ENCODE measurements around the gene TMEM72. TPM values are rescaled to one million over a fixed set of nuclear protein-coding genes. Genes with fewer than 3 reads are reported as not detected.

The TMEM72 gene
- total and polyA plus RNA-seq, 7 donors, result 0.33 to 11.8 (median 4.1) TPM; not detected in 3

GRCh38 chr10:44885710-44886109 is 25.4 kb upstream of the TMEM72 start:
- 92 to 96% methylated on average over 6 of the region's 6 CpGs for WGBS, 2 donors
- no peak overlapping the region for H3K4me3 ChIP-seq
- no peak overlapping the region for H3K27ac ChIP-seq
- no peaks in the 10 kb centered on the region for H3K27me3 ChIP-seq
- H3K9me3 ChIP-seq, result no peaks in the 10 kb centered on the region
- no peak for TF ChIP-seq POLR2A (IDR thresholded peaks at IDR 0.05)
- no peak for TF ChIP-seq POLR2AphosphoS5 (IDR thresholded peaks at IDR 0.05)
- no peak for TF ChIP-seq EP300 (IDR thresholded peaks at IDR 0.05)
- no peak for TF ChIP-seq CTCF (IDR thresholded peaks at IDR 0.05)
- no peak for DNase-seq
- intact Hi-C loops (cut with DNase I), result no loop called here
- H3K36me3 ChIP-seq, result no peaks in the 10 kb centered on the region
- H3K4me1 ChIP-seq, result no peaks in the 10 kb centered on the region

- no peak for DNase-seq
- H3K4me3 ChIP-seq, result no peak overlapping the region
- no peaks in the 10 kb centered on the region for H3K27me3 ChIP-seq
- no peaks in the 10 kb centered on the region for H3K4me1 ChIP-seq
- no peak for TF ChIP-seq EP300 (IDR thresholded peaks at IDR 0.05)
- no peaks in the 10 kb centered on the region for H3K9me3 ChIP-seq
- H3K27ac ChIP-seq, result no peak overlapping the region
- no peaks in the 10 kb centered on the region for H3K36me3 ChIP-seq
- intact Hi-C loops (cut with DNase I), result no loop called here
- 94 to 96% methylated on average over 5 of the region's 5 CpGs for WGBS, 2 donors
Measured at GRCh38 chr10:44886966-44887365, 24.2 kb upstream of the TMEM72 start.

GRCh38 chr10:44888886-44889285 is 22.3 kb upstream of the TMEM72 start:
- no peak overlapping the region for H3K27ac ChIP-seq
- H3K4me1 ChIP-seq, result no peaks in the 10 kb centered on the region
- no peaks in the 10 kb centered on the region for H3K27me3 ChIP-seq
- no peaks in the 10 kb centered on the region for H3K9me3 ChIP-seq
- TF ChIP-seq POLR2AphosphoS5 (IDR thresholded peaks at IDR 0.05), result no peak
- no peak for TF ChIP-seq CTCF (IDR thresholded peaks at IDR 0.05)
- no peak for TF ChIP-seq EP300 (IDR thresholded peaks at IDR 0.05)
- no peak for TF ChIP-seq POLR2A (IDR thresholded peaks at IDR 0.05)
- no peak for DNase-seq
- 24 to 79% methylated on average over 4 of the region's 4 CpGs for WGBS, 2 donors
- H3K4me3 ChIP-seq, result no peak overlapping the region
- no peaks in the 10 kb centered on the region for H3K36me3 ChIP-seq
- intact Hi-C loops (cut with DNase I), result no loop called here

GRCh38 chr10:44889834-44890233 is 21.3 kb upstream of the TMEM72 start:
- TF ChIP-seq CTCF (IDR thresholded peaks at IDR 0.05) (no peak), EP300 (IDR thresholded peaks at IDR 0.05) (no peak)

GRCh38 chr10:44890696-44891563 is 20.2 kb upstream of the TMEM72 start:
- H3K27ac ChIP-seq, result no peak overlapping the region
- intact Hi-C loops (cut with DNase I), result no loop called here
- TF ChIP-seq CTCF (IDR thresholded peaks at IDR 0.05) (no peak), EP300 (IDR thresholded peaks at IDR 0.05) (no peak), POLR2AphosphoS5 (IDR thresholded peaks at IDR 0.05) (no peak), POLR2A (IDR thresholded peaks at IDR 0.05) (no peak)

More at GRCh38 chr10:44889834-44890233, 21.3 kb upstream of the TMEM72 start:
- no peak overlapping the region for H3K4me3 ChIP-seq
- 58 to 82% methylated on average over 1 of the region's 1 CpG for WGBS, 2 donors
- intact Hi-C loops (cut with DNase I), result no loop called here
- no peaks in the 10 kb centered on the region for H3K4me1 ChIP-seq
- DNase-seq, result no peak
- H3K27ac ChIP-seq, result no peak overlapping the region
- H3K36me3 ChIP-seq, result no peaks in the 10 kb centered on the region
- no peaks in the 10 kb centered on the region for H3K27me3 ChIP-seq
- no peaks in the 10 kb centered on the region for H3K9me3 ChIP-seq

More at GRCh38 chr10:44890696-44891563, 20.2 kb upstream of the TMEM72 start:
- no peak for DNase-seq
- no peaks in the 10 kb centered on the region for H3K9me3 ChIP-seq
- no peaks in the 10 kb centered on the region for H3K4me1 ChIP-seq
- H3K27me3 ChIP-seq, result no peaks in the 10 kb centered on the region
- H3K4me3 ChIP-seq, result no peak overlapping the region
- WGBS, 2 donors, result 48 to 82% methylated on average over 6 of the region's 6 CpGs
- no peaks in the 10 kb centered on the region for H3K36me3 ChIP-seq

All from sigmoid colon (tissue), 7 donors.